Measurements from ENCODE around the gene GMDS. TPM values are rescaled to one million over a fixed set of nuclear protein-coding genes. Genes with fewer than 3 reads are reported as not detected.

Gene GMDS
- total RNA-seq, 4 donors from 2014 or later = 9.5 to 32.8 (median 22.4) TPM

DNA sequence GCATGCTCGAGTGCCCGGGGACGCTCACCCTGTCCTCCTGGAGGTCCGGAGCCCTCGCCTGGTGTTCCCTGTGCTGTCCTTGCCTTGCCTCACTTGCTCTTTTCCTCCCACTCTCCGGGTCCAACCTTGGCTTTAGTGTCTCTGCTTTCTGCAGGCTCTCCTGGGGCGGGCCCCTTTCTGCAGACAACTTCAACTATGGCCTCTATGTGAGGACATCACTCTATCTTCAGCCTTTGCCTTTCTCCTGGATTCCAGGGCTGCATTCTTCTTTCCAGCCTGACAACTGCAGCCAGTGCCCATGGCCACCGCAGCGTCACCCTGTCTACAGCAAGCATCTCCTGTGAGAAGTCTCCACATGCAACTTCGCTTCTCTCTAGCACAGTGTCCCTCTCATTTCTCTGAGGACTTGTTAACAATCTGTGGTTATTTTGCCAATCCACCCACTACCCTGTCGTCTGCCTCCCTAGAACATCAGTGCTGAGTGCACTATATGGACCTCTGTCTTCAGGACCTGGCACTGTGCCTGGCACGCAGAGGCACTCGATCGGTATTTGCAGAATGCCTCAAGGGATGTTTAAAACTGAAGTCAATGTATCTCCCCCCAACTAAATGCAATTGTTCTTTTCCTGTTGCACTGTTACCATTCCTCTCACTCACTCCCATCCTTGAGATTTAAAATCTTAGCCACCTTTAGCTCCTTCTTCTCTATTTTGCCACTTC is 599.8 kb downstream of the GMDS start:
- TF ChIP-seq, protein P1, sequence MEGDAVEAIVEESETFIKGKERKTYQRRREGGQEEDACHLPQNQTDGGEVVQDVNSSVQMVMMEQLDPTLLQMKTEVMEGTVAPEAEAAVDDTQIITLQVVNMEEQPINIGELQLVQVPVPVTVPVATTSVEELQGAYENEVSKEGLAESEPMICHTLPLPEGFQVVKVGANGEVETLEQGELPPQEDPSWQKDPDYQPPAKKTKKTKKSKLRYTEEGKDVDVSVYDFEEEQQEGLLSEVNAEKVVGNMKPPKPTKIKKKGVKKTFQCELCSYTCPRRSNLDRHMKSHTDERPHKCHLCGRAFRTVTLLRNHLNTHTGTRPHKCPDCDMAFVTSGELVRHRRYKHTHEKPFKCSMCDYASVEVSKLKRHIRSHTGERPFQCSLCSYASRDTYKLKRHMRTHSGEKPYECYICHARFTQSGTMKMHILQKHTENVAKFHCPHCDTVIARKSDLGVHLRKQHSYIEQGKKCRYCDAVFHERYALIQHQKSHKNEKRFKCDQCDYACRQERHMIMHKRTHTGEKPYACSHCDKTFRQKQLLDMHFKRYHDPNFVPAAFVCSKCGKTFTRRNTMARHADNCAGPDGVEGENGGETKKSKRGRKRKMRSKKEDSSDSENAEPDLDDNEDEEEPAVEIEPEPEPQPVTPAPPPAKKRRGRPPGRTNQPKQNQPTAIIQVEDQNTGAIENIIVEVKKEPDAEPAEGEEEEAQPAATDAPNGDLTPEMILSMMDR (IDR thresholded peaks at IDR 0.05) = no peak
- no peak for TF ChIP-seq POLR2A (IDR thresholded peaks at IDR 0.05)
- H3K9me3 ChIP-seq = no peaks in the 10 kb centered on the region
- no peak overlapping the region for H3K27ac ChIP-seq
- H3K36me3 ChIP-seq = no peaks in the 10 kb centered on the region
- no peak for DNase-seq
- no peaks in the 10 kb centered on the region for H3K27me3 ChIP-seq
- H3K4me1 ChIP-seq = peaks cover 0 to 8% of the 10 kb centered on the region in 2 donors
- H3K4me3 ChIP-seq (replicated peaks in 1 of 3) = no peak overlapping the region
- intact Hi-C loops (cut with DNase I) = no loop called here
- 84 to 92% methylated on average over 14 of the region's 14 CpGs for WGBS, 2 donors

DNA sequence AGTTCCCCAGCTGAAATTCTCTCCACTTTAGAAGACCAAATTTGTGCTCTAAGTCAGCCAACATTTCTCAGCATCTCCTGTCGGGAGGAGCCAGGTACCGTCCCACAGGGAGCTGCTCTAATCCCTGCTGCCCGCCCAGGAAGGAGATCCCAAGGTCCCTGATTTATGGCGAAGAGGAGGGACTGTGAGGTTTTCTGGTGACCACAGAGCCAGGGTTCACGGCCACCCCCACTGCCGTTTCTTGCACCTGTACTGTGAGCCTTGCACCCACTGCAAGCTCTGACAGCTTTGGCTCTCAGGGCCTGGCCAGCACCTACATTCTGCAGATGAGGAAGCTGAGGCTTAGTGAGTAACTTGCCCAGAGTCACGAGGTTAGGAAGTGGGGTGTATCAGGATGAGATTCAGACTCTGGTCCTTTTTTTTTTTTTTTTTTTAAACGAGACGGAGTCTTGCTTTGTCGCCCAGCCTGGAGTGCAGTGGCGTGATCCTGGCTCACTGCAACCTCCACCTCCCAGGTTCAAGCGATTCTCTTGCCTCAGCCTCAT is 600.8 kb downstream of the GMDS start:
- H3K36me3 ChIP-seq = no peaks in the 10 kb centered on the region
- intact Hi-C loops (cut with DNase I) = no loop called here
- no peak overlapping the region for H3K27ac ChIP-seq
- 87 to 93% methylated on average over 11 to 12 of the region's 12 CpGs for WGBS, 2 donors
- no peak overlapping the region for H3K4me3 ChIP-seq (replicated peaks in 1 of 3)
- no peak for TF ChIP-seq POLR2A (IDR thresholded peaks at IDR 0.05)
- TF ChIP-seq, protein P1 (IDR thresholded peaks at IDR 0.05) = no peak
- peaks cover 0 to 8% of the 10 kb centered on the region in 2 donors for H3K4me1 ChIP-seq
- no peak for DNase-seq
- H3K27me3 ChIP-seq = no peaks in the 10 kb centered on the region
- H3K9me3 ChIP-seq = no peaks in the 10 kb centered on the region

DNA sequence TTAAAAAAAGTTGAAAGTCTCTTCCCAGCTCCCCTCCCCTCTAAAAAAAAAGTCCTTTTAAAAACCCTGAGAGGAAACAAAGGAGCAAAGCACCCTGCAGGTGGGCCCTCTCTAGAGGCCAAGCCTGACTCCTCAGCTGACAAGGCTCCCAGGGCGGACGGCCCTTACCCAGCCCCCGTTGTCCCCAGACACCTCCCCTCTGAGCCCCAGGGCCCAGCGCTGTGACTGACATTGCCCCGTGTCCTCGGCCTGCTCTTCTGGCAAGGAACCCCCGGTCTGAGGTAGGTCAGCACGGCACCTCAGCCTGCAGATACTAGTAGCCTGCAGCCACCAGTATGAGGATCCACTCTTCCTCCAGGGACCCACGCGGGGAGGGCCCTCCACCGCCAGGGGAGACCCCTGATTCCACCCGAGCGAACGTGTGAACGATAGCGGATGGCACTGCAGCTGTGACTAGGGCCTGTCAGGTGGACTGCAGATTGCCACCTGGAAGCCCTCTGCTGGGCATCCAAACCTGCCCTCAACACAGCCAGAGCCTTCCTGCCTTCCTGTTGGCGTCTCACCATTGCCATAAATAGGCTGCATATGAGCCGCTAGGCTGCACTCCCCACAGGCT is 601.5 kb downstream of the GMDS start:
- TF ChIP-seq, protein P1 (IDR thresholded peaks at IDR 0.05) = no peak
- no peak for TF ChIP-seq POLR2A (IDR thresholded peaks at IDR 0.05)
- H3K4me1 ChIP-seq = peaks cover 0 to 8% of the 10 kb centered on the region in 2 donors
- intact Hi-C loops (cut with DNase I) = no loop called here
- no peaks in the 10 kb centered on the region for H3K27me3 ChIP-seq
- no peak overlapping the region for H3K4me3 ChIP-seq (replicated peaks in 1 of 3)
- 87 to 90% methylated on average over 14 of the region's 18 CpGs for WGBS, 2 donors
- H3K27ac ChIP-seq = no peak overlapping the region
- no peak for DNase-seq
- H3K9me3 ChIP-seq = no peaks in the 10 kb centered on the region
- no peaks in the 10 kb centered on the region for H3K36me3 ChIP-seq

DNA sequence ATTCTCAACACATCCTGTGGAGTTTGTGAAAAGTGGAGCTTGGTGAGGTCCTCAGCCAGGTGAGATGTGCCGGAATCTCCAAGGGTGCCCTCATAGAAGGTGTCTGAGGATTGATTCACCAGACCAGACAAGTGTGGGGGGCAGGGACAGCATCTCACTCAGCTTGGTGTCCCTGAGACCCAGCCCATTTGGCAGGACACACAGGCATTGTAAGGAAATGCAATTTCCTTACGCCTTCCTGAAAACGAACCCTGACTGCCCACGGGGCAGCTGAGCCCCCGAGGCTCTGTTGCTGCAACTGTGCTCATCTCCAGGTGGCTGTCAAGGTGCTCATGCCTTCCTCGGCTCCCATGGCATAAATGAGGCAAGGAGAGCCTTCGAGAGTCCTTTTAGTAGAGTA is 602.3 kb downstream of the GMDS start:
- intact Hi-C loops (cut with DNase I) = no loop called here
- DNase-seq = no peak
- 83 to 86% methylated on average over 7 of the region's 7 CpGs for WGBS, 2 donors
- no peak overlapping the region for H3K27ac ChIP-seq
- peaks cover 0 to 8% of the 10 kb centered on the region in 2 donors for H3K4me1 ChIP-seq
- no peaks in the 10 kb centered on the region for H3K36me3 ChIP-seq
- H3K9me3 ChIP-seq = no peaks in the 10 kb centered on the region
- no peaks in the 10 kb centered on the region for H3K27me3 ChIP-seq
- no peak overlapping the region for H3K4me3 ChIP-seq (replicated peaks in 1 of 3)
- no peak for TF ChIP-seq POLR2A (IDR thresholded peaks at IDR 0.05)
- TF ChIP-seq, protein P1 (IDR thresholded peaks at IDR 0.05) = no peak

DNA sequence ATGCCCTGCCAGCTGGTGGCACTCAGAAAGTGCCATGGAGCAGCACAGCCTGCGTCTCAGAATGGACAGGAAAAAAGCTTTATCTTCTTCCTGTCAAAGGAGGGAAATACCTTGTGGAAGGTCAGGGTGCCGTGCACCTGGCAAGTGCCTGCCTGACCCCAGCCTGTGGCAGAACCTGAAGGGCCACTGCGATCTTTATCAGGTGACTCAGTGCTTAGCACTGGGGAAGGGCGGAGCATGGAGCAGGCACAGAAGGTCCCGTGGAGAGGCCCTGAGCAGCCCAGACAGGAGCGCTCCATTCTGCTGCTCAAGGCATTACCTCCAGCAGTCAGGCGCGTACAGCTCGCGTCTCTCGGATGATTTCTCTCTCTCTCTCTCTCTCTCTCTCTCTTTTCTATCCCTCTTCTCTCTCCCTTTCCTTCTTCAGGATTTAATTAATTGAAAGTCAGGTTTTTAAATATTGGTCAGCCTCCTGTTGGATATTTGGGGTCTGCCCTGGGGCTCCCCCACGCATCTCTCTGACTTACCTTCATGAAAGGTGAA is 604.0 kb downstream of the GMDS start:
- Histone ChIP-seq H3K4me1 (peaks cover 0 to 8% of the 10 kb centered on the region in 2 donors), H3K27me3 (no peaks in the 10 kb centered on the region), H3K27ac (no peak overlapping the region), H3K36me3 (no peaks in the 10 kb centered on the region), H3K9me3 (no peaks in the 10 kb centered on the region), H3K4me3 (replicated peaks in 1 of 3) (no peak overlapping the region)
- no peak for TF ChIP-seq POLR2A (IDR thresholded peaks at IDR 0.05)
- TF ChIP-seq, protein P1 (IDR thresholded peaks at IDR 0.05) = peak in 2 of 6 experiments; percentile 5 to 12
- intact Hi-C loops (cut with DNase I) = no loop called here
- peak; percentile 64 to 71 for DNase-seq
- WGBS, 2 donors = 51 to 69% methylated on average over 12 of the region's 12 CpGs
